HepG2 (cell line): ENCODE measurements around the gene CSPG5.

Experiments used
- MEIS2 ChIP-seq: sonication (generic); formaldehyde crosslinking; IDR thresholded peaks from 2 replicates; pipeline ENCODE4 v1.9.0; 2021; ENCODE audit warnings: mild to moderate bottlenecking, missing genetic modification reagents
- NFYB ChIP-seq: sonication (generic); formaldehyde crosslinking; IDR thresholded peaks from 2 replicates; pipeline ENCODE4 v1.4.0; 2020; ENCODE audit warnings: missing genetic modification reagents
- RFX5 ChIP-seq: IDR thresholded peaks from 2 replicates; pipeline ENCODE4 v1.6.1; 2011; ENCODE audit warnings: low read depth, low read length, improper control_type of control experiment
- RXRA ChIP-seq: sonication (generic); formaldehyde crosslinking; IDR thresholded peaks from 2 replicates; pipeline ENCODE4 v1.5.1; 2020; ENCODE audit warnings: missing genetic modification reagents
- ZNF17 ChIP-seq: sonication (generic); formaldehyde crosslinking; IDR thresholded peaks from 2 replicates; pipeline ENCODE4 v1.5.0; 2020; ENCODE audit warnings: mild to moderate bottlenecking, missing genetic modification reagents
- ZNF563 ChIP-seq: sonication (generic); formaldehyde crosslinking; IDR thresholded peaks from 2 replicates; pipeline ENCODE4 v1.8.0; 2022; ENCODE audit warnings: mild to moderate bottlenecking, moderate library complexity, missing genetic modification reagents
- TF ChIP-seq, protein P1 (sequence below): sonication (generic); formaldehyde crosslinking; conservative IDR thresholded peaks from 2 replicates; pipeline ENCODE4 v1.4.0; 2020; ENCODE audit warnings: missing genetic modification reagents
- TF ChIP-seq, protein P2 (sequence below): sonication (generic); formaldehyde crosslinking; IDR thresholded peaks from 2 replicates; pipeline ENCODE4 v1.5.0; 2020; ENCODE audit warnings: mild to moderate bottlenecking, missing genetic modification reagents, moderate library complexity
- TF ChIP-seq, protein P3 (sequence below), 2 experiments: IDR thresholded peaks; 2 replicates each; pipeline ENCODE4 v1.6.1; 2011 to 2012; ENCODE audit warnings: low read length in 2 of 2, borderline replicate concordance in 1 of 2, low read depth in 1 of 2, mild to moderate bottlenecking in 1 of 2, moderate library complexity in 1 of 2
- TF ChIP-seq, protein P4 (sequence below): fragments of 450-650 bp; IDR thresholded peaks from 2 replicates; pipeline ENCODE4 v1.6.1; 2016

DNA sequence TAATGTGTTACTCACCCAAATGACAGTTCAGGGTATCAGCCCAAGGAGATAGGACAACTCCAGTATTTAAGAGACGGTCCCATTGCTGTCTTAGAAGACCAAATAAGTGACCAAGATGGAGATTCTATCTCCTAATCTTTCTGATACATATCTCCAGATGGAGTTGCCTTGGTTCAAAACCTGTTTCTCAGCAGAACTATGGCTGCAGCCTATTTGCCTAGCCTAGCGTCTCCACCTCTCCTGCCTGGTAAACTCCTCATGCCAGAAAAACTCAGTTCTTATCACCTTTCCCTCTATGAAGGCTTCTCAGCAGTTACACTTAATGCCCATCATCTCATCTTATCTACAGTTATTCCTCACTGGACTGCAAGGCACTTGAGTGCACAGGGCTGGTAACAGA is 1.2 kb upstream of the CSPG5 start:
- TF ChIP-seq, protein P1, sequence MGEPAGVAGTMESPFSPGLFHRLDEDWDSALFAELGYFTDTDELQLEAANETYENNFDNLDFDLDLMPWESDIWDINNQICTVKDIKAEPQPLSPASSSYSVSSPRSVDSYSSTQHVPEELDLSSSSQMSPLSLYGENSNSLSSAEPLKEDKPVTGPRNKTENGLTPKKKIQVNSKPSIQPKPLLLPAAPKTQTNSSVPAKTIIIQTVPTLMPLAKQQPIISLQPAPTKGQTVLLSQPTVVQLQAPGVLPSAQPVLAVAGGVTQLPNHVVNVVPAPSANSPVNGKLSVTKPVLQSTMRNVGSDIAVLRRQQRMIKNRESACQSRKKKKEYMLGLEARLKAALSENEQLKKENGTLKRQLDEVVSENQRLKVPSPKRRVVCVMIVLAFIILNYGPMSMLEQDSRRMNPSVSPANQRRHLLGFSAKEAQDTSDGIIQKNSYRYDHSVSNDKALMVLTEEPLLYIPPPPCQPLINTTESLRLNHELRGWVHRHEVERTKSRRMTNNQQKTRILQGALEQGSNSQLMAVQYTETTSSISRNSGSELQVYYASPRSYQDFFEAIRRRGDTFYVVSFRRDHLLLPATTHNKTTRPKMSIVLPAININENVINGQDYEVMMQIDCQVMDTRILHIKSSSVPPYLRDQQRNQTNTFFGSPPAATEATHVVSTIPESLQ: no peak
- TF ChIP-seq, protein P2, sequence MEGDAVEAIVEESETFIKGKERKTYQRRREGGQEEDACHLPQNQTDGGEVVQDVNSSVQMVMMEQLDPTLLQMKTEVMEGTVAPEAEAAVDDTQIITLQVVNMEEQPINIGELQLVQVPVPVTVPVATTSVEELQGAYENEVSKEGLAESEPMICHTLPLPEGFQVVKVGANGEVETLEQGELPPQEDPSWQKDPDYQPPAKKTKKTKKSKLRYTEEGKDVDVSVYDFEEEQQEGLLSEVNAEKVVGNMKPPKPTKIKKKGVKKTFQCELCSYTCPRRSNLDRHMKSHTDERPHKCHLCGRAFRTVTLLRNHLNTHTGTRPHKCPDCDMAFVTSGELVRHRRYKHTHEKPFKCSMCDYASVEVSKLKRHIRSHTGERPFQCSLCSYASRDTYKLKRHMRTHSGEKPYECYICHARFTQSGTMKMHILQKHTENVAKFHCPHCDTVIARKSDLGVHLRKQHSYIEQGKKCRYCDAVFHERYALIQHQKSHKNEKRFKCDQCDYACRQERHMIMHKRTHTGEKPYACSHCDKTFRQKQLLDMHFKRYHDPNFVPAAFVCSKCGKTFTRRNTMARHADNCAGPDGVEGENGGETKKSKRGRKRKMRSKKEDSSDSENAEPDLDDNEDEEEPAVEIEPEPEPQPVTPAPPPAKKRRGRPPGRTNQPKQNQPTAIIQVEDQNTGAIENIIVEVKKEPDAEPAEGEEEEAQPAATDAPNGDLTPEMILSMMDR: no peak
- no peak for TF ChIP-seq ZNF563 (CRISPR knock-in tag)
- no peak for TF ChIP-seq NFYB (CRISPR knock-in tag)
- TF ChIP-seq, protein P3, sequence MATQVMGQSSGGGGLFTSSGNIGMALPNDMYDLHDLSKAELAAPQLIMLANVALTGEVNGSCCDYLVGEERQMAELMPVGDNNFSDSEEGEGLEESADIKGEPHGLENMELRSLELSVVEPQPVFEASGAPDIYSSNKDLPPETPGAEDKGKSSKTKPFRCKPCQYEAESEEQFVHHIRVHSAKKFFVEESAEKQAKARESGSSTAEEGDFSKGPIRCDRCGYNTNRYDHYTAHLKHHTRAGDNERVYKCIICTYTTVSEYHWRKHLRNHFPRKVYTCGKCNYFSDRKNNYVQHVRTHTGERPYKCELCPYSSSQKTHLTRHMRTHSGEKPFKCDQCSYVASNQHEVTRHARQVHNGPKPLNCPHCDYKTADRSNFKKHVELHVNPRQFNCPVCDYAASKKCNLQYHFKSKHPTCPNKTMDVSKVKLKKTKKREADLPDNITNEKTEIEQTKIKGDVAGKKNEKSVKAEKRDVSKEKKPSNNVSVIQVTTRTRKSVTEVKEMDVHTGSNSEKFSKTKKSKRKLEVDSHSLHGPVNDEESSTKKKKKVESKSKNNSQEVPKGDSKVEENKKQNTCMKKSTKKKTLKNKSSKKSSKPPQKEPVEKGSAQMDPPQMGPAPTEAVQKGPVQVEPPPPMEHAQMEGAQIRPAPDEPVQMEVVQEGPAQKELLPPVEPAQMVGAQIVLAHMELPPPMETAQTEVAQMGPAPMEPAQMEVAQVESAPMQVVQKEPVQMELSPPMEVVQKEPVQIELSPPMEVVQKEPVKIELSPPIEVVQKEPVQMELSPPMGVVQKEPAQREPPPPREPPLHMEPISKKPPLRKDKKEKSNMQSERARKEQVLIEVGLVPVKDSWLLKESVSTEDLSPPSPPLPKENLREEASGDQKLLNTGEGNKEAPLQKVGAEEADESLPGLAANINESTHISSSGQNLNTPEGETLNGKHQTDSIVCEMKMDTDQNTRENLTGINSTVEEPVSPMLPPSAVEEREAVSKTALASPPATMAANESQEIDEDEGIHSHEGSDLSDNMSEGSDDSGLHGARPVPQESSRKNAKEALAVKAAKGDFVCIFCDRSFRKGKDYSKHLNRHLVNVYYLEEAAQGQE (IDR thresholded peaks at IDR 0.05; ENCODE audit: borderline replicate concordance in 1 of 2, low read depth in 1 of 2, low read length in 2 of 2): no peak
- TF ChIP-seq, protein P4, sequence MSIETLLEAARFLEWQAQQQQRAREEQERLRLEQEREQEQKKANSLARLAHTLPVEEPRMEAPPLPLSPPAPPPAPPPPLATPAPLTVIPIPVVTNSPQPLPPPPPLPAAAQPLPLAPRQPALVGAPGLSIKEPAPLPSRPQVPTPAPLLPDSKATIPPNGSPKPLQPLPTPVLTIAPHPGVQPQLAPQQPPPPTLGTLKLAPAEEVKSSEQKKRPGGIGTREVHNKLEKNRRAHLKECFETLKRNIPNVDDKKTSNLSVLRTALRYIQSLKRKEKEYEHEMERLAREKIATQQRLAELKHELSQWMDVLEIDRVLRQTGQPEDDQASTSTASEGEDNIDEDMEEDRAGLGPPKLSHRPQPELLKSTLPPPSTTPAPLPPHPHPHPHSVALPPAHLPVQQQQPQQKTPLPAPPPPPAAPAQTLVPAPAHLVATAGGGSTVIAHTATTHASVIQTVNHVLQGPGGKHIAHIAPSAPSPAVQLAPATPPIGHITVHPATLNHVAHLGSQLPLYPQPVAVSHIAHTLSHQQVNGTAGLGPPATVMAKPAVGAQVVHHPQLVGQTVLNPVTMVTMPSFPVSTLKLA: no peak
- no peak for TF ChIP-seq MEIS2 (CRISPR knock-in tag)
- no peak for TF ChIP-seq ZNF17
- TF ChIP-seq RFX5: no peak
- TF ChIP-seq RXRA (CRISPR knock-in tag): no peak
